Daoy (cell line): ENCODE results near the gene CT45A7. TPM values are rescaled to one million over a fixed set of nuclear protein-coding genes. Genes with fewer than 3 reads are reported as not detected.
"Not testable (repeated sequence)": the region's sequence is repeated elsewhere in the genome, so short reads cannot be mapped to it uniquely, and the experiment has no call there.

ENCODE experiments used
- DNase-seq: peaks from one replicate; pipeline ENCODE4 v3.0.0-alpha.2; 2015; ENCODE audit warnings: low read depth
- total RNA-seq: library from RNA; depleted of rRNA; stranded (reverse); fragments of >200 nt; shearing (Covaris generic); gene quantifications from 2 replicates; pipeline ENCODE4 v1.2.3, GENCODE V29; 2014; rRNA removed

The CT45A7 gene, protein sequence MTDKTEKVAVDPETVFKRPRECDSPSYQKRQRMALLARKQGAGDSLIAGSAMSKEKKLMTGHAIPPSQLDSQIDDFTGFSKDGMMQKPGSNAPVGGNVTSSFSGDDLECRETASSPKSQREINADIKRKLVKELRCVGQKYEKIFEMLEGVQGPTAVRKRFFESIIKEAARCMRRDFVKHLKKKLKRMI
- total RNA-seq: not detected in 2 replicates

DNA sequence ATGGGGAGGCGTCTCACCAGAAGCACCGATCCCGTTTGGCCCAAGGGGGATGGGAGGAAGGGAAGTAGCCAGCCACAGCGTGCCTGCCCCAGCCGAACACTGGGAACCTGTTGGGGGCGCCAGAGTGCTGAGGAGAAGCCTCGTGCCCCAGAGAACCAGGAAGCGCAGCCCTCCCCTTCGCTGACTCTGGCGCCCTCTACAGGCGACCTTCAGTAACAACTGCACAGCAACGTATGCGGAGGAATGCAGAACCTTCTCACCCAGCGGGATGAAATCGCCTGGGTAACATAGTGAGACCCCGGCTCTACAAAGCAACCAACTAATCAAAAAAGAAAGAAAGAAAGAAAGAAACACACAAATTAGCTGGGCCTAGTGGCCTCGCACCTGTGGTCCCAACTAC is at the start of gene CT45A7:
CT45A7 (minus strand) TSS at position 101 of the 400 bp plus-strand sequence. CDS start 3,747 bp downstream, outside the sequence.
- not testable (repeated sequence) for DNase-seq

DNA sequence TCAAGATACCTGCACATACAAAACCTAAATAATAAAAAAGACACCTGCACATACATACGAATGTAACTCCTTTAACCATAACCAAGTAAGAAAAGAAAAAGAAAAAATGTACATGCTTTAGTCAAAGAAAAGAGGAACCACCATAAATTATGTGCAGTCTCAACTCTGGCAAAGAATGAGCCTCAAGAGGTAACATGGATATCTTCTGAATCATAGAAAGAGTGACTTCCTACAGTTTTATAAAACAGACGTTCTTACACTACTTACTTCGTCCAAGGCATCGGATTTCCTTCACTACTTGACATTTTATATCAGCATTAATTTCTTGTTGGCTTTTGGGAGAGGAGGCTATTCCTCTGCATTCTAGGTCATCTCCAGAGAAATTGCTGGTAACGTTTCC is 45.7 kb upstream of the CT45A7 start:
- DNase-seq: not testable (repeated sequence)

DNA sequence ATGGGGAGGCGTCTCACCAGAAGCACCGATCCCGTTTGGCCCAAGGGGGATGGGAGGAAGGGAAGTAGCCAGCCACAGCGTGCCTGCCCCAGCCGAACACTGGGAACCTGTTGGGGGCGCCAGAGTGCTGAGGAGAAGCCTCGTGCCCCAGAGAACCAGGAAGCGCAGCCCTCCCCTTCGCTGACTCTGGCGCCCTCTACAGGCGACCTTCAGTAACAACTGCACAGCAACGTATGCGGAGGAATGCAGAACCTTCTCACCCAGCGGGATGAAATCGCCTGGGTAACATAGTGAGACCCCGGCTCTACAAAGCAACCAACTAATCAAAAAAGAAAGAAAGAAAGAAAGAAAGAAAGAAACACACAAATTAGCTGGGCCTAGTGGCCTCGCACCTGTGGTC is 34.6 kb upstream of the CT45A7 start, which contains the start of gene CT45A9:
CT45A9 (minus strand) TSS at position 101 of the 400 bp plus-strand sequence. CDS start 3,751 bp downstream, outside the sequence.
- DNase-seq: not testable (repeated sequence)

DNA sequence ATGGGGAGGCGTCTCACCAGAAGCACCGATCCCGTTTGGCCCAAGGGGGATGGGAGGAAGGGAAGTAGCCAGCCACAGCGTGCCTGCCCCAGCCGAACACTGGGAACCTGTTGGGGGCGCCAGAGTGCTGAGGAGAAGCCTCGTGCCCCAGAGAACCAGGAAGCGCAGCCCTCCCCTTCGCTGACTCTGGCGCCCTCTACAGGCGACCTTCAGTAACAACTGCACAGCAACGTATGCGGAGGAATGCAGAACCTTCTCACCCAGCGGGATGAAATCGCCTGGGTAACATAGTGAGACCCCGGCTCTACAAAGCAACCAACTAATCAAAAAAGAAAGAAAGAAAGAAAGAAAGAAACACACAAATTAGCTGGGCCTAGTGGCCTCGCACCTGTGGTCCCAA is 17.4 kb upstream of the CT45A7 start, which contains the start of gene CT45A8:
CT45A8 (minus strand) TSS at position 101 of the 400 bp plus-strand sequence. CDS start 3,755 bp downstream, outside the sequence.
- DNase-seq: not testable (repeated sequence)

GRCh38 chrX:135819912-135820311 is 17.2 kb downstream of the CT45A7 start, which contains the start of gene CT45A2:
CT45A2 (minus strand) TSS chrX:135820012; CDS start chrX:135816265, 3,747 bp downstream.
- DNase-seq: not testable (repeated sequence)

GRCh38 chrX:135802687-135803086 is 34.4 kb downstream of the CT45A7 start, which contains the start of gene CT45A6:
CT45A6 (minus strand) TSS chrX:135802787; CDS start chrX:135798993, 3,794 bp downstream.
- not testable (repeated sequence) for DNase-seq

- DNase-seq: not testable (repeated sequence)
Measured at GRCh38 chrX:135785403-135785802, 51.7 kb downstream of the CT45A7 start, which contains the start of gene CT45A5. CT45A5 (minus strand) TSS chrX:135785503; CDS start chrX:135781729, 3,774 bp downstream.

Other genes with a start within 250 kb of the CT45A7 start
- gene CT45A1, start 123.6 kb downstream of the CT45A7 start, total RNA-seq: 34.0 and 45.7 TPM in 2 replicates
- gene CT45A3, start 69.1 kb downstream of the CT45A7 start, total RNA-seq: 27.2 and 28.3 TPM in 2 replicates
- 10.4 and 11.1 TPM in 2 replicates for gene CT45A5, start 51.8 kb downstream of the CT45A7 start, total RNA-seq
- gene CT45A6, start 34.5 kb downstream of the CT45A7 start, total RNA-seq: 25.1 and 32.5 TPM in 2 replicates
- 0.12 and 0.69 TPM in 2 replicates for gene CT45A2, start 17.3 kb downstream of the CT45A7 start, total RNA-seq
- gene CT45A8, start 17.3 kb upstream of the CT45A7 start, total RNA-seq: 0.12 and 0.69 TPM in 2 replicates
- gene CT45A9, start 34.5 kb upstream of the CT45A7 start, total RNA-seq: not detected in 2 replicates
- 0.51 and 1.8 TPM in 2 replicates for gene CT45A10, start 56.2 kb upstream of the CT45A7 start, total RNA-seq
- gene SAGE1, start 56.4 kb upstream of the CT45A7 start, total RNA-seq: not detected in 2 replicates
- gene MMGT1, start 136.7 kb upstream of the CT45A7 start, total RNA-seq: 23.1 and 24.0 TPM in 2 replicates
- gene SLC9A6, start 148.2 kb upstream of the CT45A7 start, total RNA-seq: 13.6 and 13.7 TPM in 2 replicates